G401.6 (cell line): ENCODE results near the gene FN1.
"Not testable (repeated sequence)": the region's sequence is repeated elsewhere in the genome, so short reads cannot be mapped to it uniquely, and the experiment has no call there.

Experiments
- FAIRE-seq: peaks from 2 replicates; lab custom pipeline; 2012; peaks lifted over from hg19 to GRCh38; lab: Jason Lieb, UNC

FN1 gene

DNA sequence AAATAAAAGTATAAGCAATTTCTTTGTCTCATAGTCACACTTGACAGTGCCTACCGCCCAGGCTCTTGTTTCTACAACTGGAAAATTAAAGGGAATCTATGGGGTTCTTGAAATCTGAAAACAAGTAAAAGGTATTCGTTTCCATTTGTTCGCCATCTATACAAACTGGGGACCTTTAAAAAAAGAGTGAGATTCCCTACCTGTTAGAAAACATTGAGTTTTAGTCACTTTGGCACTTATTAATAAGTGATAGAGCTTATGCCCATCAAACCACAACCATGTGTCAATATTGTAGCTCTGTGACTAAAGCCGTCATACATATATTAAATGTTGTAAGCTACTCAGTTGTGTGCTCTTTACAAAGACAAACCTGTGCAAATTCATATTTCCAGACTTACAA, 13.2 kb downstream of the FN1 start:
- FAIRE-seq: no peak

DNA sequence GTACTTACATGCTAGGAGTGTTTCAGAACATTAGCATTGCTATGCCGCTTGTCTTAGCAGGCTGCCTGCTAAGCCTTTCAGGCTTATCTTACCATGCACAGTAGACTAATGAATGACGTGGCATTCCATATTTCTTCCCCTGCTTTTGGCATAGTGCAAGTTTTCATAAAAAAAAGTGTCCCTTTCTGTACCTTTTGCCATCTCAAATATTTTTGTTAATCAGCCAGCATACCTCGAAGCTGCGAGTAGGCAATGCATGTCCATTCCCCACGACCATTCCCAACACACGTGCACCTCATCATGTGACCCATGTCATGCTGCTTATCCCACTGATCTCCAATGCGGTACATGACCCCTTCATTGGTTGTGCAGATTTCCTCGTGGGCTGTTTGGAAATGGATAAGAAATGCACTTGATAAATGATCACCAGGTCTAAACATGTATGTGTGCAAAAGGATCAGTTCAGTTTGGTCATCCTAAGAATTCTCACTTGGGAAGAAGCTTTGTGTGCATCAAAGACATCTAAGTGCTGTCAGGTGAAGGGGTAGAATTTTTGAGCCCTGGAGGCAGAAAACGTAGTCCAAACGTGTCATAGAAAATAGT, 13.9 kb downstream of the FN1 start:
- FAIRE-seq: no peak

DNA sequence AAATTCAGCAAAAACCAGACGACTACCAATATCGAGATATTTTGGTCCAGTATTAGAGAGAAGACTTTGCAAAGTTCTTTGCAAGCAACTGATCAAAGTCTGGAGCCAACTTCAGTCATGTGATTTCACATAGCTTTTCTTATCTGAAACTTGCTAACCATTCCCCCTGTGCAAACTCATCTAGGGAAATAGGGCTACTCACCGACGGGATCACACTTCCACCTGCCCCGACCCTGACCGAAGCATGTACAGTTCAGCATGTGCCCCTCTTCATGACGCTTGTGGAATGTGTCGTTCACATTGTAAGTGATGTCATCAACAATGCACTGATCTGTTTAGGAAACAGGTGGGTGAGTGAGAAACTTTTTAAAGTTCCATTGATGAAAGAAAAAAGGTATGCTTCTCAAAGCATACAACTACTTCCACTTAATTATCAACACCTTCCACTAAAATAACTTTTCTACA, 15.4 kb downstream of the FN1 start:
- FAIRE-seq: no peak

DNA sequence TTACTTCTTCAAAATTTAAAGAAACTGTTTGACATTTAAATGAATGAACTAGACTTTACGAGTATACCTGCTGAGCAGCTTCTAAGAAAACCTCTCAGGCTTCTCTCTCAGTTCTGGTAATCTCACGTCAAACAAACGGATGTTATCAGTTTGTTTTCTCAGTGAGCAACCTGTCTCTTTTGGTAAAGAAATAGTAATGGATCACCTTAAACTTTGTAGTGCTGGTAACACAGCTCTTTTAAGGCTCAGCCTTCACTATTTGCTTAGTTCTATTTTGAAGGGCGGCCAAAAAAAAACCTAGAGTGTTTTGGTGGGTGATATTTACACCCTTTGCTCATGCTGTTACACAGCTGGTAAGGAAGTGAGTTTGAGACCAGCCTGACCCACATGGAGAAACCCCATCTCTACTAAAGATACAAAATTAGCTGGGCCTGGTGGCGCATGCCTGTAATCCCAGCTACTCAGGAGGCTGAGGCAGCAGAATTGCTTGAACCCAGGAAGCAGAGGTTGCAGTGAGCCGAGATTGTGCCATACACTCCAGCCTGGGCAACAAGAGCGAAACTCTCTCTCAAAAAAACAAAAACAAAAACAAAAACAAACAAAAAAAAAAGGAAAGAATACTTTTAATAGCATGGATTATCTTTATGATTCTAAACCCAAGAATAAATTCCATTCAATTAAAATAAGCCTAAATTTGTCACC, 15.9 kb downstream of the FN1 start:
- no peak for FAIRE-seq

DNA sequence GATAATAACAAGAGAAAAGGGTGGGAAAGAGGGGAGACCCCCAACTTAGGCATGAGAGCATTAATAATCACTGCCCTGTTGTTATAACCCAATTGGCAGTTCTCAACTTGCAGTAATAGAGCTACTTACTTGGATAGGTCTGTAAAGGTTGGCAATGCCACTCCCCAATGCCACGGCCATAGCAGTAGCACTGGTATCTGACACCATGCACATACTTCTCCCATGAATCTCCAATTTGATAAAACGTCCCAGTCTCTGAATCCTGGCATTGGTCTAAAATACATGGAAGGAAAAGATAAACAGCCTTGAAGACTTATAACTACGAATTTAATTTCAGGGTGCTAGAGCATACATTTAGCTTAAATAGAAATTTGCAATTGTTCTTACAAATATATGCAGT, 16.8 kb downstream of the FN1 start:
- FAIRE-seq: no peak

DNA sequence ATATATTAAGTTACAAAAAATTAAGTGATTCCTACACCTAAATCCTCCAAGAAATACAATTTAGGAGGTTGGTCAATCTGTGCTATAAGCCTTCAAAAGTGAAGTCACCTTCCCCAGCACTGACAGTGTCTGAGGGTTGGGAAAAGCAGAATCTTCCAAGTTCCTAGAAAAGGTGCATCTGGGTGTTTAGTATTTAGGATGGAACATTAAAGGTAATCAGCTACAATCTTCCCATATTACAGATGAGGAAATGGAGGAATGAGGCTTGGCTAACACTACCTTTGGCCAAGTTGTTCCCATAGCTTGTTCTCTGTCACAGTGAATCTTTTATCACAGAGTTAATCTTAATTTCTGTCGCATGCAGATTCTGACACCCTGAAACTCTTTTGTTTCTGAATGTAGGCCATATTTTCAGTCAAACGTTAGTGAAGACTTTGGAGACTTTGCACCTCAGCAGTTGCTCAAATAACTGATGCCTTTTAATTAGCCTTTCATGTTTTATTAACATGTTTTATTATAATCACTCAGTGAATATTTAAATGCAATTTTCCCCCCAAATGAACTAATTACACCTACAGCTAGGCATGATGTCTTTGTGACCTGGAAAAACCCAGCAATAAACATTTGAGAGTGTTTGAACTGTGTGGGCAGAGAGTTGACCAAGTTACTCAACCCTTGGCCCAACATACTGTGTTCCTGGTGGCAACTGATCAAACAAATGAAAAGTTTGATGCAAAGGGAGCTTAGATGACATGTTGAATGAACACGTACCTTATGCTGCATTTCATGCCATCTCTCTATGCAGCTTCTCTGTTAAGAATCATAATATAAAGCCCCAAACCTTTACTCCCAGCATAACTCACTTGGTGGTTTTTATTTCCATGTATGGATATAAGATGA, 17.6 kb downstream of the FN1 start:
- no peak for FAIRE-seq

DNA sequence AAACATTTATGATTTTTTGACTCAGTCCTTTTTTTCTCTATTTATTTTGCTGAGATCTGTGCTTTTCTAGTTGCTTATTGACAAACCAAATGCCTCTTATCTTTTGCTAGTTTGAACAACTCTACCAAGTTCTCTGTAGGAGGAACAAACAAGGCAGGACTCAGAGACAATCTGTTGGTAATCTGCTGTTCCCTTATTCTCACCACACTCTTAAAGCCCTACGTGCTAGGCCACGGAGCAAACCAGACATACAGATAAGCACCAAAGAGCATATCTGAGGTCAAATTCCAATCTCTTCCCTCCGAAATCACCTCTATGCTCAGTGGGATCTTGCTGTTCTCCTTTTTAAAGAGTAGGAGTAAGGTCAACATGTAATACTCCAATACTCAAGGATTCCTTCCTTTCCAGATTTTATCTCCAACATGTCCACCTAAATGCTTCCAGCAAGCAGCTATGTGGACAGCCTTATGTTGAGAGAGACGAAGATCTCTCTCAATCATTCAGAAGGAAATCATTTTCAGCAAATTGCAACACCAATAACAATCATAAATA, 18.4 kb downstream of the FN1 start:
- no peak for FAIRE-seq

DNA sequence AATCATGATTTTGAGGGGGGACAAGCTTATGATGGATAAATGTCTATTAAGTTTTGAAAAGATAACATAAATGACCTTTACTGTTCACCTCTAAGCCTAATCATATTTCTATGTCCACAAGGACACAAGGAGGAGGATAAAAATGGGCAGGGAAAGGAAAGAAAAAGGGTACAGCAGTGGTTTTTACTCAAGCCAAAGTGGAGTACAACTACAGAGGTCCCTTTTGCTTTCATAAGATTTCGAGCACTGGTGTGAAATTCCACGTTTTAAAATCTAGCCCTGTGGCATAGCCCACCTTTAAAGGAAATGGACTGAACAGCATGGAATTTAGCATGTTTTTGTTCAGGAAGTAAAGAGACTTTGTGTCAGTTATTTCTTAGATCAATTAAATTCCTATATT, 19.2 kb downstream of the FN1 start:
- no peak for FAIRE-seq

DNA sequence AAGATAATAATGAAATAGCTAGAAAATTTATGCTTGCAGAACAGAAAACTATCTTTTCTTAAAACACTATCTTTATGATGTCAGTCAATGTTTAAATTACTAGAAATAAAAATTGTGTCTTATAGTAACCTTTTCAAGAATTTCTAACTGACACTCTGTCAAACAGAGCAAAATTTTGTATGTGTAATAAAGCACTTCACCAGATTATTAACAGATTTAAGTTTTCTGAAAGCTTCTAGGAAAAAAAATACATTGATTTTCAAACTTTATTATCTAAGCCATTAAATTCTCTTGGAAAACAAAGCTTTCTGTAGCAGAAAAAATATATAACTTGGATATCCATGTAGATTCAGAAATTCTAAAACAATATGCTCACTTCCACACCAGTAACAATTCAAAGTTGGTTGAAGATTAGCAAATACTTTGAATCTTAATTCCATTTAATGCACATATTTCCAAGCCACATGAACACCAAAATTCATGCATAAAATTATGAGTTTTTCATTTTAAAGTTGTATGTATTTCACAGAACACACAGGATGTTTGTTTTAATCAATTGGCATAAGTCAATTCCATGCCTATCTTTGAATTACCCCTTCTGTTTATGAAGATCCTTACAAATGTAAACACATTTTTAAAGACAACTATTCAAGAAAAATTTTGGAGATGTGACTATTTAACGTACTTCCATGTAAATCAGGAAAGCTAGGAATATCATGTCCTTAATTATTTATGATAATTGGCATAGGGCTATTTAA, 19.9 kb downstream of the FN1 start:
- no peak for FAIRE-seq

DNA sequence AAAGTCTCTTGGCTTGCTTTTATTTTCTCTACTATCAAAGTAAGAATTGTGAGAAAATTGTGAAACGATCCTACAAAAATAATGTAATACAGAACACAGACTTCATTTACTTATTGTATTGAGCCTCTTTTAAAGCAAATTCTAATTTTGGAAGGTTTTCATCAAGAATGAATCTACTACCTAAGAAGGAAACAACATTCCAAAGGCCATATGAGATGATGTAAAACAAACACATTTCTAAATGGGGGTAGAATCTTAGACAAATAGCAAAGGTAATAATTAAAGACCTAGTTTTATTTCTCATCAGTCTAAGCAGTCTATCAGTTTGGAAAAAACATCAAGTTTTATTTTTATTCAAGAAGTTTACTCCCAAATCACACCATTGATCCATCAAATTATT, 20.6 kb downstream of the FN1 start:
- FAIRE-seq: no peak

DNA sequence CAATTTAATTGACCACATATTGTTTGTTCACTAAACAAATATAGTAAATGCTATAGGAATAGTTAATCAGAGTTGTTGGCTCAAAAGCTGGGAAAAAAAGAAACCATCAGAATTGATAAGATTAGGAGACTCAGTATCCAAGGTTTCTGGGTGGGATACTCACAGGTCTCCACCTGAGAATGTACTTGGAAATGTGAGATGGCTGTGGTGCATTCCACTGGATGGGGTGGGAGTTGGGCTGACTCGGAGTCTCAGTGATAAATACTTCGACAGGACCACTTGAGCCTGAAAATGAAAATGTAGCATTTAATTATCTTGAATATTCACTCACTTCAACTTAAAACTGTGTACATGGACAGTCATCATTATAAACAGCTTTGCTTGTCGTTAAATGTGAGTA, 21.2 kb downstream of the FN1 start:
- FAIRE-seq: no peak

DNA sequence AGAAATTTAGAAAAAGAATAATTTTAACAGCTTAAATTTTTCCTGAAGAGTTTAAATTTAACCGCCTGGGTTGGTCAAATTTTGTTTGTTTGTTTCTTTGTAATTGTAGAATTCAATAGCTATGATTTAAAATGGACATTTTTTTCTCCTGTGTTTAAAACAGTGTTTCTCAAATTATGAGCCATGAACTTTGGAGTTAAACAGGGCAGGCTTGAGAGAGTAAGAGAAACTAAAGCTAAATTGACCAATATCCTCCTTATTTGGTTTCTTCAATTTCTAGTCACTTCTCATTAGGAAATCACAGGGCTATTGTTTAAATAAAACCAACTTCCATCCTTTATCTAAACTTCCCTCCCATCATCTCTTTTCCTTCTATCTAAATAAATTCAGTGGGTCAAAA, 21.9 kb downstream of the FN1 start:
- no peak for FAIRE-seq

DNA sequence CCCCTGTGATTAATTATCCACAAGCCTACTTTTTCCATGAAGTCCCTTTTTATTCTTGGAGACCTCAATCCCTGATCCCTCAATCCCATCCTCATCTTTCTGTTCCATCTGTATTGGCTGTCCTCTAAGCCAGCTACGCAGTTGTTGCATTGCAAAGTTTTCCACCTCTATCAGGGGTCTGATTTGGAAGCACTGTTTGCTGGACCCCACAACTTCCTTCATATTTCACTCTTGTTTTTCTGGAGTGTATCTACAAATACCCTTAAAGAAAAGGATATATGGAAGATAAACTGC, 22.4 kb downstream of the FN1 start:
- no peak for FAIRE-seq

DNA sequence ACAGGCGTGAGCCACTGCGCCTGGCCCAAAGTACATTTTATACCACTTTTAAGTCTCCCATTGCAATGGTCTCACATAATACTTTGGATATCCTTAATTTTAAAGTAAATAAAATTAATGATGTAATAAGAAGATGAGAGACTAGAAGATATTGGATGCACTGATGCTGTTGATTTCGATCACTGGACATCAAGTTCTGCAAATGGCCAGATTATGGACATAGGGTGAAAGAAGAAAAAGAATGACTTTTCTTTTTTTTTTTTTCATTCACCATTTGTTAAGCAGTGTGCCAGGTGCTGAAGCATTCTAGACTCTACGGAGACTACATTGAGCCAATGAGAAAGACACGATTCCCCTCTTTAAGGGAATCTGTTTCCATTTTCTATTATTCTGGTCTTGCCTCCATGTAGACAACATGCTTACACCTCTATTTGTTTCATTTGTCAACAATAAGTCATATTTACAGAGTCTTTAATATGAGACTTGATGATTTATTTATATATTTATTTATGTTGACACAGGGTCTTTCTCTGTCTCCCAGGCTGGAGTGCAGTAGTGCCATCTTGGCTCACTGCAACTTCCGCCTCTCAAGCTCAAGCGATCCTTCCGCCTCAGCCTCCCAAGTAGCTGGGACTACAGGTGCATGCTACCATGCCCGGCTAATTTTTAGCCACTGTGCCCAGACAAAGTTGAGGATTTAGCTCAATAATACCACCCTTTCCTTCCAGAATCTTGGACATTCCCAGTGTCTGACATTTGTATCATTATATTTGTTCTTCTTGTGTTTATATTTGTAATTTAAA, 23.7 kb downstream of the FN1 start:
- no peak for FAIRE-seq

DNA sequence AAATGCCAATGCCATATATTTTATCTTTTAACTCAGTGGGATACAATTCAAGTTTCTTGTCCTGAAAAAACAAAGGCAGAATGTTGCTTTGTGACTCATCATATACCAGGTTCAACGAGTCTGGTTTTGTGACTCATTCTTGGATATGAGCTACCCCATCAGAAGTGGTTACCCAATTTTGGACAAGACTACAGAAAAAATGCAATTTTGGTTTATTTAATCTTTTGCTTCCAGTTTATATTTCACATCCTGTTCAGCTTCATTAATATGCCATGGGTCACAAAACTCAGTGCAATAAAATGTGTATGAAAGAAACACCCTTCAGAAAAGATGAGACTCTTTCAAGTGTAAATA, 25.0 kb downstream of the FN1 start:
- no peak for FAIRE-seq

DNA sequence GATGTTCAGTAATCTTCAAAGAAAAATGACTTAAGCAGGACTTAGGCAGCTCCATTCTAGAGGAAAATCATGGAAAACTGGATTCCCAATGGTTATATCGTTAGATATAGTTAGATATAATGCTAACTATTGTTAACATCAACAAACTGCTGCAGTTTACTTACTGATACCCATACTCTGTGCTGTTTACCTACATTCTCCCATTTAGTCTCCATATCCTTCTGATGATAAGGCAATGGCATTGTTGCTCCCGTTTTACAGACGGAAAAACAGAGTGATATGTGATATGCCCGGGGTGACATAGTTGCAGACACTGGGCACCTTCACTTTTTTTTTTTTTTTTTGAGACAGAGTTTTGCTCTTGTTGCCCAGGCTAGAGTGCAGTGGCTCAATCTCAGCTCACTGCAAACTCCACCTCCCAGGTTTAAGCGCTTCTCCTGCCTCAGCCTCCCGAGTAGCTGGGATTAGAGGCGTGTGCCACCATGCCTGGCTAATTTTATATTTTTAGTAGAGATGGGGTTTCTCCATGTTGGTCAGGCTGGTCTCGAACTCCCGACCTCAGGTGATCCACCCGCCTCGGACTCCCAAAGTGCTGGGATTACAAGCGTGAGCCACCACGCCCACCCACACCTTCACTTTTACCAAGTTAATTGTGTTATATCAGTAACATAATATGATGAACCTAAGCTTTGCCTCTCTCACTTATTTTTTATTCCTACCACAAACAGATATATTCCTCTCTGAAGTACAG, 25.5 kb downstream of the FN1 start:
- FAIRE-seq: not testable (repeated sequence)

DNA sequence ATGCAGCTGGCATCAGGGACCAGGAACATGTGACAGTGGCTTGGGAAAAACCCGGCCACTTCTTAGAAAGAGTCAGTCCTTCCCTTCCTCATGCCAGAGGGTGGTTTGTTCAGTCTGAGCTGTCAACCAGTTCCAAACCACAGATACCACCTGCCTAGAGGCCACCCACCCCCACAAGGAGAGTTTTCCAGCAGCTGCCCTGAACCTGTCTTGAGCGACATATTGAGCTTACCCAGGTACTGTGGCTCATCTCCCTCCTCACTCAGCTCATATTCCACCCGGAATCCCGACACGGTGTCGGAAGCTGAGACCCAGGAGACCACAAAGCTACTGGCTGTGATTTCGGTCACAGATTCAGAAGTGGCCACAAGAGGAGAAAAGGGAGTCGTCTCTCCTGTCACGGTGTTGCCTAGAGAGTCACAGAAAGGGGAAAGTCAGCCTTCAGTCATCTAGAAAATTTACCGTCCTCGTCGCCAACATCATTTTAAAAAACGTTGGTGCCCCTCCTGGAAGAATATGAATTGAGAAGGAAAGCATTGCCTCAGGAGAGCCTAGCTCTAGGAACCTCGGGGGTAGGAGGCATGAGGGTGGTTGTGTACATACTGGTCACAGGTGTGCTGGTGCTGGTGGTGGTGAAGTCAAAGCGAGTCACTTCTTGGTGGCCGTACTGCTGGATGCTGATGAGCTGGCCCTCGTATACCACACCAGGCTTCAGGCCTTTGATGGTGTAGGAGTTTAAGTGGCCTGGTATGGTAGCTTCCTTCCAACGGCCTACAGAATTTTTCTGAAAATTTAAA, 26.3 kb downstream of the FN1 start:
- no peak for FAIRE-seq

DNA sequence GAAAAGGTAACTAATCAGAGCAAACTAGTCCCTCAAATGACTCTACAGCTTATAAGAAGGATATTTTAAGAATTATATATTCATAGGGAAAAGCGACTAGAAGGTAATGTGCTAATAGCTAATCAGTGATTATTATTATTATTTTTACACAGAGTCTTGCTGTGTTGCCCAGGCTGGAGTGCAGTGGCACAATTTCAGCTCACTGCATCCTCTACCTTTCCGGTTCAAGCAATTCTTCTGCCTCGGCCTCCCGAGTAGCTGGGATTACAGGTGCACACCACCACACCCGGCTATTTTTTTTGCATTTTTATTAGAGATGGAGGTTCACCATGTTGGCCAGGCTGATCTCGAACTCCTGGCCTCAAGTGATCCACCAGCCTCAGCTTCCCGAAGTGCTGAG, 27.4 kb downstream of the FN1 start:
- not testable (repeated sequence) for FAIRE-seq

DNA sequence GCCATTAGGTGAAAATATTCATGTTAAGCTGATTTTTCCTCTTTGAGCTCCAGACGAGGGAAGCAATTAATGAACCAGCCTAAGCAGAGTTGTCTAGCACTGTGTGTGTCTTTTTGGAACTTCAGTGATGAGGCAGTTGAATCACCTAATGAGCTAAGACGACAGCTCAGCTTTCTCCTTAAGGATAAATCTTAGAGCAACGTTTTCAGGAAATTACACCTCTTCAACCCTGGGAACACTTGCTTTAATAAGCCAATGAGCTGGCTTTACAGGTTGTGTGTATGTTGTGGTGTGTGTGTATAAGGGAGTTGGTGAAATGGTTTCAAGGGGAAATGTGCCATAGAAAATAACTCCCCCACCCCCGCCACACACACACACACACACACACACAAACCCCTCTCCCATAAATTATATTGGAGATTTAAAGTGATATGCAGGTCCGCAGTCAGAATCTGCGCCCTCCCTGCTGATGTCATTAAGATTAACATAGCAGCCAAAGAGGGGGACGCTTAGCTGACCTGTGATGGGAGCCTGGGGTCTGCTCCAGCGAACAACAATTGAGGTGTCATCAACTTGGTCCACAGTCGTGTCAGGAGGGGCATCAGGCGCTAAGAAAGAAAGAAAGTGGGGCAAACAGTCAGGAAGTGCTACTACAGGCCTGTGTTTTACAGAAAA, 28.1 kb downstream of the FN1 start:
- no peak for FAIRE-seq

DNA sequence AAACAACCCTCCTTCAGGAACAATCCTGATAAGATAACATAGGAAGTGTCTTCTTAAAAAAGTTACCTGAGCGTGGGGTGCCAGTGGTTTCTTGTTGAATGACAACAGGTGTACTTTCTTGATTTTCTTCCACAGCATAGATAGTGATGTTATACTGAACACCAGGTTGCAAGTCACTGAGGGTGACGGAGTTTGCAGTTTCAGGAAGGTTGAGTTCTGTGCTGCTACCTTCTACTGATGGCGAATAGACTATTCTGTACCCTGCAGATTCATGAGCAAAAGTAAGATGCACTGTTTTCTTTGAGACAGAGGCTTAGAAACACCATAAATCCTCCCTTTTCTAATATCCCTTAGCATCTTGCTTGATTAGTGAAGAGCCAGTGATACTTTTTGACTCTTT, 28.8 kb downstream of the FN1 start:
- FAIRE-seq: no peak
